Activated CD4-positive, CD25-positive, alpha-beta regulatory T cell (primary cell): Measurements from ENCODE around the gene KLC1.
"Not testable (repeated sequence)": the region's sequence is repeated elsewhere in the genome, so short reads cannot be mapped to it uniquely, and the experiment has no call there.

Experiments
- DNase-seq, 4 experiments: peaks; one replicate each; lab custom pipeline; 2025; lab: John Stamatoyannopoulos, UW

KLC1 gene

DNA sequence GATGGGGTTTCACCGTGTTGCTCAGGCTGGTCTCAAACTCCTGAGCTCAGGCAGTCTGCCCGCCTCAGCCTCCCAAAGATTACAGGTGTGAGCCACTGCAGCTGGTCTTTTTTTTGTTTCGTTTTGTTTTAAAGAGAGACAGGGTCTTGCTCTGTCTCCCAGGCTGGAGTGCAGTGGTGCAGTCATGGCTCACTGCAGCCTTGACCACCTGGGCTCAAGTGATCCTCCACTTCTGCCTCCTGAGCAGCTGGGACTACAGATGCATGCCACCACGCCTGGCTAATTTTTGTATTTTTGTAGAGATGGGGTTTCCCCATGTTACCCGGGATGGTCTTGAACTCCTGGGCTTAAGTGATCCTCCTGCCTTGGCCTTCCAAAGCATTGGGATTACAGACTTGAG lies 62.6 kb downstream of the KLC1 start:
- DNase-seq, result not testable (repeated sequence)

DNA sequence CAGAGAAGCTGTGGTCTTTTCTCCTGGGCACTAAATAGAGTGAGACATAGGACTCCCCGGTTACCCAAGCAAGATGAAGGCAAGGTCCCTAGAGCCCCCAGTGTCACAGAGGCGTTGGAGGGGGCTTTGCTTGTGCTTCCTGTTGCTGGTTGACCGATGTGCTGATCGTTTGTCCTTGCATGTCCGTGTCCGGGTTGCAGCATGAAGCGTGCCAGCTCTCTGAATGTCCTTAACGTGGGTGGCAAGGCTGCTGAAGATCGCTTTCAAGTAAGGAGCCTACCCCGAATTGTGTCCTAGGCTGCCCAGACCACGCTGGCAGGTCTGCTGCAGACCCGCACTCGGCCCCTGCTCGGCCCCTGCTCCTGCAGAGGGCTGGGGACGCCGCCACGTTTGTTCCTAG lies 63.1 kb downstream of the KLC1 start:
- DNase-seq, result no peak

- DNase-seq, result no peak
Measured at GRCh38 chr14:103692871-103693270, 63.9 kb downstream of the KLC1 start.

GRCh38 chr14:103693515-103693914 lies 64.5 kb downstream of the KLC1 start:
- no peak for DNase-seq

- DNase-seq, result no peak
Measured at GRCh38 chr14:103694572-103695026, 65.6 kb downstream of the KLC1 start.

DNA sequence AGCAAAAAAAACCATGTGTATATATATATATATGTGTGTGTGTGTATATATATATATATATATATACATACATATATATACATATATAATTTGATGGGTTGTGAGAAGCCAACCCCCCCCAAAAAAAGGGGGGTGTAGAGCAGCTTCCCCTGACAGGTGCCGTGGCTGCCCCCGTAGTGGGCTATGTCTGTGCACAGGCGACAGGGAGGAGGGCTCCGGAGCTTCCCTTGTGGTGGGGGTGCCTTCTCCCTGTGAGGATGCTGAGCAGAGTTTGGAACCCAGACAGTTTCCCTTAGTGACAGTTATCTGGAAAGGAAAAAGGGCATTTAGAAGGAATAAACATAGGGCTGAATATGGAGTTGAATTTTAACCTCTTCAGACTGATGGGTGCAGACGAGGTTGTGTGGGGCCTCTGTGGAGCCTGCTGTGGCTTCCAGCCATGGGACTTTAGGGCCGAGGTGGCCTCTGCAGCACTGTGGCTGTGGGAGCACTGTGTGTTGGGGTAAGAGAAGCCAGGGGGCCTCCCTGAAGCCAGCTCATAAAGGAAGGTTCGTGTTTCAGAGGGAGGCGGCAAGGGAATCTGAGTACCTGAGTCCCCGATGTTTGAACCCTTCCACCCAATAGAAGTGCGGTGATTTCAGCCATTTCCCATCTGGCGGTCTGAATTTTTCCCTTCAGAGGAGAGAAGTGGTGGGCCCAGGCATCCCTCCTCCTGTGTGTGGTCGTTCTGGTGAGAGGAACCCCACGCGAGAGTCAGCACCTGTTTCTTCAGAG lies 66.5 kb downstream of the KLC1 start:
- no peak for DNase-seq

DNA sequence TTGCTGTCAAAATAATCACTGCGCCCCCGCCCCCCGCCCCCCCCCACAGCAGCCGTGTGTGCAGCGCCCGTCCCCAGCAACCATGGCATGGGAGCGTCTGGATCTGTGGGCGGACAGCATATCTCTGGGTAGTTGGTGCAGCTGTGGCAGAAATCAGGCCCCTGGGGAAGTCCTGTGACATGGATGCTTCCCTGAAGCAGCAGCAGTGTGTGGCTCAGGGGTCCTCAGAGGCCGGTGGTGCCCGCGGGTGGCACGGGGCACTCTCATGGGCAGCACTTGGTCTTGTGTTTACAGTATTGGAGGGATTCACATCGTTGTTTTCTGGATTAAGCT lies 67.0 kb downstream of the KLC1 start:
- no peak for DNase-seq

DNA sequence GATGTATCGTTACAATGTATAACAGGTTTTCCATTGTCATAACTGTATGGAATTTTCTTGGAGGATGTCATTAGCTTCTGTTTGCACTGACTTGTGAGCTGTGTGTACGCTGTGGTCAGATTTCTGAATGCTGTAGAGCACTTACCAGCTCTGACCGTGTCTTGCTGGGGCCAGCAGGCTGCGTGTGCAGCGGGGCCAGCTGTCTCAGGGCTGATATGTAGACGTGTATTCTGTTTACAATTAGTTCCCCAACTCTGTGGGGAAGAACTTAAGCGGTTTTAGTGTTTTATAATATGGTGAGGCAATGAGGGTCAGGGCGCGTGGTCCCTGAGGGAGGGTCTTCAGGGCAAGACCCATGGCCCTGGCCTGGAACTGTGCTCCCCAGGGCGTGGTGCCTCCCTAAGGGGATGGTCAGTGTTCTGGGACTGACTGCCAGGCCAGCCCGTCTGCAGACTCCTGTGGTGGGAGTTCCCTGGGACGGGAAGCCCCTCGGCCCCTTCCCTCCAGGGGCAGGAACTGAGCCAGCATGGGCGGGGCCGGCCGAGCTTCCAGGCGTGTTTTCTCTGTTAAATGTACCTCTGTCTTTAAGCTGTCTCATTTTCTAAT lies 67.6 kb downstream of the KLC1 start:
- DNase-seq, result no peak

DNA sequence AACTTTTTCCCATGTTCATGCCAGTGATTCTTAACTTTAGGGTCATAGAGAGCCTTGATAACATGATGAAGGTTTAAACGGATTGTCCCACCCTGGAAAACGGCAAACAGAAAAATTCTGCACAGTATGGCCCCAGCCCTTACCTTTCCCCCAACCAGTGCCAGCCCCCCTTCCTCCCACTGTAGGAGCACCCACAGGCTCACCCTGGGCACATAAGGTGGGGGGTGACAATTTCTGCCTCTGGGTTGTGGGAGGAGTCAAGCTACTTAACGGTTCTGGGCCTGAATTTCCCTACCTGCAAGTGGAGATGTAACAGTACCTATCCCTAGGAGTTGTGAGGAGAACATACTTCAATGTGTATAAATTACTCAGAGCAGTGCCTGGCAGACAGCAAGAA lies 68.2 kb downstream of the KLC1 start:
- no peak for DNase-seq

DNA sequence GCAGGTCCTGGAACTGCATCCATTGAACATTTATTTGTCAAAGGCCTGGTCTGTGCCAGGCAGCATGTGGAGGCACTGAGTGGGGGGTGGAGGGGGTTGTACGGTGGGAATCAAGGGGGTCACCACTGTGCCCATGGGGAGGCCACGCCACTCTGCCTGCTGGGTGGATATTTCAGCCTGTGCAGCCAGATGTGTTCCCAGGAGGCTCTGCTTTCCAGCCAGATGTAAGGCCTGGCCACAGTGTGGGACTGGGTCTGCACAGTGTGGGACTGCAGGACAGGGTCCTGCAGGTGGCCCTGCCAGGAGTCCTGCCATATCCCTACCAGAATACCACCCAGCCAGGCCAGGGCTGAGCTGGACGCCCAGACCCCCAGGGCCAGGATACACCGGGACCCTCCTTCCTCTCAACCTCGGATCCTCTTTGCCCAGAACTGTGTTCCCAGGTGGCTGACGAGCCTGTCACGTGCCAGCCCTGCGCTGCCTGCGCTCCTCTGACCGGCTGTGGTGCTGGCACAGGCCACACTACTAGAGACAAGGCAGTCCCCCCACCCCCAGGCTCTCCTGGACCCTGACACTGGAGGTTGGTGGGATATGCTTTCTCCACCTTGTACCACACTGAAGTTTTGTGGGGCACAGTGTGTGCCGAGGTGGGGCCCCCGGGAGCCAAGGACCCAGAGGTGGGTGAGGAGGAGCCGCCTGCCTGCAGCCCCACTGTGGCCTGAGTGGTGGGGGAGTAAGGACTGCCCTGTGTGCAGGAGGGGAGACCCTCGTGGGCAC lies 68.8 kb downstream of the KLC1 start:
- DNase-seq, result no peak

DNA sequence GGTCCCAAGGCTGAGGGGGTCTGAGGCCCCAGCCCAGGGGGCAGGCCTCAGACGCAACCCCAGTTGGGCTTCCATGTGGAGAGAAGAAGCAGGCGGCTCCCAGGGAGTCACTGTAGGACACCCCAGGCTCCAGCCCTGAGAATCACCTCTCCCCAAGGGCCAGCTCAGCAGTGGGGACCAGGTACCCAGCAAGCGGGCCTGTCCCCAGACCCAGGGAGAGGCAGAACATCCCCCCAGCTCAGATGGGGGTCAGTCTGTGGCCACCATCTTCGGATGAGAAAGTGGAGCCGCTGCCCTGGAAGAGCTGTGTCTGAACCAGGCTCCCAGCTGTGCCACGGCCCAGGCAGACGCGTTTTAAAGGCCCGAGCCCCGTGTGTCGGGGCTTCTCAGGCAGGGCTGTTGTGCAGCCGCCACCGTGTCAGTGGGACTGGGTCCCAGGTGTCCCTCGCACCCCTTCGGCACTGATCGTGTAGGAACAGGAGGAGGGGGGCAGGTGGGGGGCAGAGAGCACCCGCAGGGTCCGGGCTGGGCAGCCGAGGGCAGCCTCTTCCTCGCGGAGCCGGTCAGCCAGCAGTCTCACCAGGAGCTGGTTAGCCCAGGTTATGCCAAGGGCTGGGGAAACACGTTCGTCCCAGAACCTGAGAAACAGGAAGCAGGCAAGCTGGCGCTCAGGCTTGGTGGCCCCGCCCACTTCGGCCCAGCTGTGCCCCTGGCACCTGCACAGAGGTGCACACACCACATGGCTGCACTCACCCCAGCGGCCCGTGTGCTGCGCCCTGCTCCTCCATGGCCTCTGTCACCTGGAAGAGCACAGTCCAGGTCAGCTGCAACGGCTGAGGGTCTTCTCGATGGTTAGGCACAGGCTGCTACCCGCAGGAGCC lies 69.6 kb downstream of the KLC1 start:
- no peak for DNase-seq

GRCh38 chr14:103699261-103699661 lies 70.2 kb downstream of the KLC1 start:
- no peak for DNase-seq

GRCh38 chr14:103699901-103700752 lies 71.1 kb downstream of the KLC1 start:
- no peak for DNase-seq

GRCh38 chr14:103700753-103701490 lies 71.9 kb downstream of the KLC1 start:
- no peak for DNase-seq

- DNase-seq, result no peak
Measured at GRCh38 chr14:103702095-103702494, 73.1 kb downstream of the KLC1 start.

GRCh38 chr14:103702497-103703432 lies 73.8 kb downstream of the KLC1 start:
- no peak for DNase-seq

GRCh38 chr14:103703433-103704385 lies 74.7 kb downstream of the KLC1 start:
- no peak for DNase-seq

- DNase-seq, result no peak
Measured at GRCh38 chr14:103704708-103705107, 75.7 kb downstream of the KLC1 start.
